Stimulated activated CD4-positive, alpha-beta T cell treated with anti-CD3 and anti-CD28 coated beads, TNF-alpha, amount 100 ng/mL, for 48 hours (primary cell): ENCODE measurements around the gene MRPL21.

Experiments used
- DNase-seq, 3 donors: peaks; one replicate each; pipeline ENCODE4 v3.0.0-alpha.2; 2020; ENCODE audit warnings: low read depth in 3 of 3

The MRPL21 gene

DNA sequence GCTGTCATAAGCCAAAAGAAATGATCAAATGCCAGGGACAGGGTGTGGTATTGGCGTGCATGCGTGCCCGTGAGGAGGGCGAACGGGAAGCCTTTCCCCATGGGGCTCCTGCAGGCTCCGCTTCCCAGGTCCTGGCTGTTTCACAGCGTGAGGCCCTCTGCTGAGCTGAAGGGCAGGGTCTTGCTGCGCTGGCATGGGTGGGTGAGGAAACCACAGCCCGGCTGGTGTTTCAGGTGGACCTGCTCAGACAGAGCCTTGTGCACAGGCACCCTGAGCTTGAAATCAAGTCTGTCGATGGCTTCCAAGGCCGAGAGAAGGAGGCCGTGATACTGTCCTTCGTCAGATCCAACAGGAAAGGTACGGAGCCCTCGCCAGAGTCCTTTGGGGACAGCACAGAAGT, 31.4 kb upstream of the MRPL21 start:
- no peak for DNase-seq

DNA sequence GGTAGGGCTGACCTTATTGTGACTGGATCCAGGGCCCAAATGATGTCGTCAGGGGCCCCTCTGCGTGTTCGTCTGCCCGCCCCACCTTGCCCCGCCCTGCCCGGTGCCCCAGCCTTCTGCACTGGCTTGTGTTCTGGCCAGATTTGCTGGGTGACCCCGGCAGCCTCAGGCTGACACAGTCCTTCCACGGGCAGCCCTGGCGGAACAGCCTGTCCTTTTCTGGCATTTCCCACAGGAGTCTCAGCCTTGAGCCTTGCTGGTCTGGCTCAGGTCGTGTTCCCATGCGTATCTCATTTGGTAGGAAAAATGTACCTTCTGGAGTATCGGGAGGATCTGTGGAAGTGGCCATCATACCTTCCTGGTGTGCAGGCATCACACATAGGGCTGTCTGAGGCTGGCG, 31.0 kb upstream of the MRPL21 start:
- no peak for DNase-seq

DNA sequence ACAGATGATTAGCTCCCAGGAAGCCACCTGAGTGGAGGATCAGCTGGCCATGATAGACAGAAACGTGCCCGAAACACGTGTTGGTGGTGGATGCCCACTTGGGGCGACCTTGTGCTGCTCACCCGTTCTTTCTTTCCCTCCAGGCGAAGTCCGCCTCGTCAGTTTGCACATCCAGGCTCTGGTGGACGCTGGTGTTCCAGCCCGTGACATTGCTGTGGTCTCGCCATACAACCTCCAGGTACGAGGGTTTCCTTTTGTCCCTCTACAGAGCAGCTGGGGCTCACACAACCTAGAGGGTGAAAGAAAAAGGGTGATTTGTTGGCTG, 30.7 kb upstream of the MRPL21 start:
- DNase-seq = no peak

DNA sequence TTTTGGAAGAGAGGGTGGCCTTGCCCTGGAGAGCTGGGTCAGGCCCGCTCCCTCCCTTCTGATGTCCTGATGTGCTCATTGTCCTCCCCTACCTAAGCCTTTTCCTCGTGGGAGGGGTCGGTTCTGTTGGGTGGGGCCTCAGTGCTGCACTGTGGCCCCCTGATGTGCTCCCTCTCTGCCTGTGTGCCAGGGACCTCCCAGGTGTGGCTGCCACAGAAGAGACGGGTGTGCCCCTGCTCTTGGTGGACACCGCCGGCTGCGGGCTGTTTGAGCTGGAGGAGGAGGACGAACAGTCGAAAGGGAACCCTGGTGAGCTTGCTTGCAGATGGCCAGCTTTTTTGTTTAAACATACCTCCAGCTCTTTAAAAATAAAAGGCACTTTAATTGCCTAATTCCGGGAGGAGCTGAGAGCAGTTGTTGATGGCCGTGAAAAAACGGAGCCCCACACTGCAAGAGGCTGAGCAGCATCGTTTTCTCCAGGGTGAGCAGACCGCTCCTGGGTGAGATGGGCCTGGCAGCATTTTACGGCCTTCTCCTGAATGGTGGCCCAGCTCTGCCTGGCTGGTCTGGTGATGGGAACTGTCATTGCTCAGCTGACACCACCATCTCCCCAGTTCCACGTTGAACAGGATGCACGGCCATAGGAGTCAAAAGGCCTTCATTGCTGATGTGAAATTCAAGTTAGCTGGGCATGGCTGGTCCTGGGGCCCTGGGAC, 30.1 kb upstream of the MRPL21 start:
- DNase-seq = no peak

- DNase-seq = no peak
These were observed 29.4 kb upstream of the MRPL21 start for GRCh38 chr11:68932933-68933577.

DNA sequence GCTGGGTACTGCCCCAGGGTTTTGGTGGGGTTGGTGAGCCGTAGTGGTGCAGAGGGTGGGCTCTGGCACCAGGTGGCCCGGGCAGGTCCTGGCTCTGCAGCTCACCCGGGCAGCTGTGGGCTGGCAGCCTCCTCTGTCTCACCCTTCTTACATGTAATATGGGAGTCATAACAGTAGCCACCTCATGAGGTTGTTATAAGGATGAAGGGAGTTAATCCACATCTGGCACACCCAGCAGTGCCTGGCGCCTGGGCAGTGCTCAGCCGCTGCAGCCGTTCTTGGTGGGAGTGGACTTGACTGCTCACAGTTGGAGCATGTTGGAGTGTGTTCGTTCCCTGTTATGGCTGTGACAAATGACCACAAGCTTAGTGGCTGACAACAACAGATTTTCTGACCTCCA, 28.7 kb upstream of the MRPL21 start:
- DNase-seq = no peak

DNA sequence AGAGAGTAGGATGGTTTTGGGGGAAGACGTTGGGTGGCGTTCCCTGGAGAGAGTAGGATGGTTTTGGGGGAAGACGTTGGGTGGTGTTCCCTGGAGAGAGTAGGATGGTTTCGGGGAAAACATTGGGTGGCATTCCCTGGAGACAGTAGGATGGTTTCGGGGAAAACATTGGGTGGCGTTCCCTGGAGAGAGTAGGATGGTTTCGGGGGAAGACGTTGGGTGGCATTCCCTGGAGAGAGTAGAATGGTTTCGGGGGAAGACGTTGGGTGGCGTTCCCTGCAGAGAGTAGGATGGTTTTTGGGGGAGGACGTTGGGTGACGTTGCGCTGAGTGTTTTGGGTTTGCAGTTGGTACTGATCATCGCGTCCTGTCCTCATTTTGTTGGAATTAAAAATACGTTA, 28.3 kb upstream of the MRPL21 start:
- DNase-seq = no peak

DNA sequence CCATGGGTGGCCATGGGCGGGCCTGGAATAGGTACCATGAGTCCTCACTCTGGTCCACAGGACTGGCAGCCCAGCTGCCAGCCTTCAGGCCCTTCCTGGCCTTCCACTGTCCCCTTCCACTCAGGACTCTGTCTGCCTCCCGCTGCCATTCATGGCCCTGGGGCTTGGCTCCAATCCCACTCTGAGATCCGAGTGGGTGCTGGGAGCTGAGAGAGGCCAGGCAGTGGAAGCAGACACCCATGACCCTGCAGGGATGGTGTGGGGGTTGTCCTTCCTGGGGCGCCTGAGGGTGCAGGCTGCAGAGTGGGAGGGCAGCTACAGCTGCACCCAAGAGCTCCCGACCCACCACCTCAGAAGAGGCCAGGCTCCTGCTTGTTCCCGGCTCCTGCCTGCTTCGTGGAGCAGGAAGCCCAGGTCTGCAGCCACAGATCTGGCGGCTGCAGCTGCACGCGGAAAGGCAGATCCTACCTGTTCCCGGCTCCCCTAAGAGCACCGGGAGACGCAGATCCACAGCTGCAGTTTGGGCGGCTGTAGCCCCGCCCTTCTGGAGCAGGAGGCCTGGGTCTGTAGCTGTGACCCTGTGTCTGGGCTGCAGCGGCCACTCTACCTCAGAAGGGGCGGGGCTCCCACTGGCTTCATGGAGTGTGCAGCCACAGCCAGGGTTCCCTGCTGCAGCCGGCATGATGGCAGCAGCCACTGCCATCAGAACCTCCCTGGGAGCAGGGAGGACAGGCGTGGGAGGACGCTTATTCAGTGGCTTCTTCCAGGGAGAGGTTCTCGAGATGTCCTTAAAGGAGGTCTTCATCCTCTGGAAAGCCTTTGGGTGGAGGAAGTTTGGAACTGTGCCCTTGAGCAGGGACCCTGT, 27.6 kb upstream of the MRPL21 start:
- DNase-seq = no peak

DNA sequence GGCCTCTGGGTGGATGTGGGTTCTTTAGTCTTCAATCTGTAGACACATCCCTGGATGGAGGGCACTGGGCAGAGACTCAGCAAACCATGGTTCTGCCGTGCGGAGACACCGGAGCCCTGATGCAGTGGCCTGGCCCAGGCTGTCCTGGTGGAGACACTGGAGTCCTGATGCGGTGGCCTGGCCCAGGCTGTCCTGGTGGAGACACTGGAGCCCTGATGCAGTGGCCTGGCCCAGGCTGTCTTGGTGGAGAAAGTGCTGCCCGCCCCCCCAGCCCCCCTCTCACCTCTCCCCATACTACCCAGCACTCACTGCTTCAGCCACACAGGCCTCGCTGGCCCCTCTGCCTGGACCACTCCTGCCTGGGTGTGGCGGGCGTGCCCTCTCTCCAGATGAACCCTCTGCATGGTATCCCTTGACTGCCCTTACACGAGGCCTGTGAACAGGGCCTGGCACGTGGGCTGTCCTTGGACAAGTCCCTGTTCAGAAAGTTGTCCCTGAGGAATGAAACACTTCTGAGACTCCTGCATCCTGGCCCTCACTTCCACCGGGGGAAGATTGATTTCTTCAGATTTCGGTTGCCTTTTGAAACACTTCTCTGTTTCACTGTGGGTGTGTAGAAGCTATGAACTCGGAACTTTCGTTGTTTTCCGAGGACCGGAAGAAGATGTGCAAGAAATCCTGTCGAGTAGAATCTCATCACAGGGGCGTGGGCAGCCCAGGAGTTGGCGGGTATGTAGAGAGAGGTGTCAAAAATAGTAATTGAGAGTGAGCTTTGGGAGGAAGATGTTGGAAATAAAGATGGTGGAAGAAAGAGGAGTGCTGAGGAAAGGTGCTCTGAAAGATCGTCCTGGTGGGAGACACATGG, 26.3 kb upstream of the MRPL21 start:
- no peak for DNase-seq

DNA sequence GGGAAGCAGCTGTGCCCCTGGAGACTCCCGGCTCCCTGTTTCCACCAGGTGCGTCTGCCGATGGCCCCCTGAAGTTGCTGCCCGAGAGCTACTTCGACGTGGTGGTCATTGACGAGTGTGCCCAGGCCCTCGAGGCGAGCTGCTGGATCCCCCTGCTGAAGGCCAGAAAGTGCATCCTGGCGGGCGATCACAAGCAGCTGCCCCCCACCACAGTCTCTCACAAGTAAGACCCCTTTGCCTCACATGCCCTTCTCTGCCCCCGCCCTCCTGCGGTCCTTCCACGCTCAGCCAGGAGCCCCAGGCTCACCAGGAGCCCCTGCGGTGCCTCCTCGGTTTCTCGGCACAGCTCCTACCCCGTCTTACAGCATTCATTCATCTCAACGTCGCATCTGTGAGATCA, 25.5 kb upstream of the MRPL21 start:
- no peak for DNase-seq

DNA sequence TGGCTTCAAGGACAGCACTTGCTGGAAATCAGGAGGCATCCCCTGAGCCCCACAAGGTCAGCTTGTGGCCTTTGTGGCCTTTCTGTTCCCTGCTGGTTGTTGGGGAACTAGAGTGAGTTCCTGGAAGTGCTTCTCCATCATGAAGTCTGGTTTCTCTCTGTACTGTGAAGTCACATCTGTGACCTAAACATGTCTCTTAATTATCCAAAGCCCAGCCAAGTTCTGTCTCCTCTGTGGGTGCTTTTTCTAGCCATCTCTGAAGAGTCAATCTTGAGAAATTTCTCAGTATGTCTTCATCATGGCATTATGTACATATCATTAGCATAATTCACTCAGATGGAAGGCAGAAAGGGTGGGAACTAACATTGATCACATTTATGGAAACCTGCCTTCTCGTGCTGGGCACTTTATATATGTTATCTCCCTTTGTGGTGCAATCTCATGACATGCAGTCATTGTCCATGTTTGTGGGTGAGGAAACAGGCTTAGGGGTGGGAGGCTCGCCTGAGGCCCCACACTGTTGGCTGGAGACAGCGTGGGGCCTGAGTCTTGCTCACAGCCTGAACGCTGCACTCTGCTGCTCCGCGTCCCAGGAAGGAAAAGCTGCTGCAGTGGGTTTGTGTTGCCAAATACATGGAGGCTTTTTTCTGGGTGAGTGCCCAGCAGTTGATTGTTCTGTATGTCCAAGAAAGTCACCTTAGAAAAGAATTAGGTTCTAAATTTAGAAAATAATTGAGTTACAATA, 24.7 kb upstream of the MRPL21 start:
- DNase-seq = no peak

- no peak for DNase-seq
These were observed 23.9 kb upstream of the MRPL21 start for GRCh38 chr11:68927280-68928135.

DNA sequence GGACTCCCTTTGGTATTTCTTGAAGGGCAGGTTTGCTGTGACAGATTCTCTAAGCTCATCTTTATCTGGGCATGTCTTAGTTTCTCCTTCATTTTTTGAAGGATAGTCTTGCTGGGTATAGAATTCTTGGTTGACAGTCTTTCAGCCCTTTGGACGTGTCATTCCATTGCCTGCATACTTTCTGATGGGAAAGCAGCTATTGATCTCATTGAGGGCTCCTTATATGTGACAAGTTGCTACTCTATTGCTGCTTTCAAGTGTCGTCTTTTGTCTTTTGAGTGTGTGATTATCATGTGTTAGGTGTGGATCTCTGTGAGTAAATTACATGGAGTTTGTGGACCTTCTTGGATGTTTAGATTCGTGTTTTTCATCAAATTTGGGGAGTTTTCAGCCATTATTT, 22.0 kb upstream of the MRPL21 start:
- no peak for DNase-seq

DNA sequence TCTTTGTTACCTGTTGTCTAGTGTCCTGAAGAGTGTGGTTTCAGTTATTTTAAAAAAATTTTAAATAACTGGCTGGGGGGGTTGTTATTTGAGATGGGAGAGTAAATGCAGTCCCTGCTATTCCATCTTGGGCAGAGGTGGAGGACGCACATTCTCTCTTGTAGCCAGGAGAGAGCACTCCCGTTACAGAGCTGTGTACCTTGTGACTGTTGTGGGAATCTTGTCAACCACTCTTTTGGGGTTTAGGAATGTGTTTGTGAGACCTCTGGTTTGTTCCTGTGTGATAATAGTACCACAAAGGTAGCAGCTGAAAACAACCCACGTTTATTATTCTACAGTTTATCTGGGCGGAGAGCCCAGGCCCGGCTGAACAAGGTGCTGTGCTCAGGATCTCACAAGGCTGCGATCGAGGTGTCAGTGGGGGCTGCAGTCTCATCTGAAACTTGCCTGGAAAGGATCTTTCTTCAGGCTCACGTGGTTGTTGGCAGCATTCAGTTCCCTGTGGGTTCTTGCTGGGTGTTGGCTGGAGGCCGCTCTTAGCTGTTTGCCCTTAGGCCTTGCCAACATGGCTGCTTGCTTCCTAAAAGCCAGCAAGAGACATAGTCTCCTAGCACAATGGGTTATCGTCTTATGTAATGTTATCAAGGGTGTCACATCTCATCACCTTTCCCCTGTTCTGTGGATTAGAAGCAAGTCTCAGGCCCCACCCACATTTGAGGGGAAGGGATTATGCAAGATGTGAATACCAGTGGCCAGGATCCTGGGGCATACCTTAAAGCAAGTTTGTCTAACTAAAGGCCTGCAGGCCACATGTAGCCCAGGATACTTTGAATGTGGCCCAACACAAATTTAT, 20.7 kb upstream of the MRPL21 start:
- no peak for DNase-seq

GRCh38 chr11:68923614-68924013, 20.0 kb upstream of the MRPL21 start:
- DNase-seq = no peak

DNA sequence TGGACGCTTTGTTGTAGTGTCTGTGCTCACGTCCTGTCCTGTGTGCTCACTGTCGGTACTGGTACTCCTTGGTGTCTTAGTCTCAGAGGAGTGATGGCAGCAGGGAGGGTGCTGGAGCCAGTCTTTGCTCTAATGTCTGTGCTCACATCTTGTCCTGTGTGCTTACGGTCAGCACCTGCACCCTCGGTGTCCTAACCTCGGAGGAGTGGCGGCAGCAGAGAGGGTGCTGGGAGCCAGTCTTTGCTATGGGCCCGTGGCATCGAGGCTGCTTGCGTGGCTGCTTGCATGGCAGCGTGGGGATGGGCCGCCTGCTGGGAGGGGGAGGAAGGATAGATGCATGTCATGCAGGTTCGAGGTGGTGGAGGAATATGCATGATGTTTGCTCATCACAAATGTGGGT, 12.8 kb upstream of the MRPL21 start:
- no peak for DNase-seq

GRCh38 chr11:68914761-68915160, 11.1 kb upstream of the MRPL21 start:
- no peak for DNase-seq

- no peak for DNase-seq
These were observed 9.6 kb upstream of the MRPL21 start for GRCh38 chr11:68913188-68913587.

DNA sequence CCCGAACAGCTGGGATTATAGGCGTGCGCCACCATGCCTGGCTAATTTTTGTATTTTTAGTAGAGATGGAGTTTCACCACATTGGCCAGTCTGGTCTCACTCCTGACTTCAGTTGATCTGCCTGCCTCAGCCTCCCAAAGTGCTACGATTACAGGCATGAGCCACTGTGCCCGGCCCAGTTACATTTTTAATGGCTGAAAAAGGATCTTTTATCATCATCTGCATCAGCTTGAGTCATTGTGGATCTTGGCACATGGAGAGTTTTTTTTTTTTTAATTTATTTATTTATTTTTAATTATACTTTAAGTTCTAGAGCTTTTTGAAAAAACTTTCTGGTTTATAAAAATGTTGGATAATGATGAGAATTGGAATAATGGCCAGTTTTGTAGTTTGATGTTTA, 8.6 kb upstream of the MRPL21 start:
- DNase-seq = no peak
